ENCODE results near the gene RNF14. TPM values are rescaled to one million over a fixed set of nuclear protein-coding genes. Genes with fewer than 3 reads are reported as not detected.
A peak's percentile ranks its signal among the peaks of the same experiment; 100 is the strongest.

Gene RNF14
- total and polyA plus RNA-seq, 2 donors (not counting 1 experiment from before 2014, with no cell fraction given), result 10.5 to 26.6 TPM

- POLR2A ChIA-PET, result no interaction called here
- TF ChIP-seq CTCF (IDR thresholded peaks at IDR 0.05) (peak; percentile 90), EZH2 (IDR thresholded peaks at IDR 0.05; ENCODE audit: borderline replicate concordance, insufficient read depth, low read depth, low read length, poor library complexity, severe bottlenecking) (no peak)
- no peak overlapping the region for H3K27ac Mint-ChIP-seq
- CTCF ChIA-PET, result interaction anchor here (0.7 to 10.8 kb wide), 15 partner anchors 10 to 720 kb away, joined by 3 to 208 read pairs (median 4); partner anchors contain the start of genes GNPDA1 and RNF14
- H3K4me1 Mint-ChIP-seq, result no peaks in the 10 kb centered on the region
- H2AFZ ChIP-seq (ENCODE audit: insufficient read depth, low read depth, low read length, poor library complexity, severe bottlenecking), result no peak overlapping the region
- H3K79me2 ChIP-seq (ENCODE audit: control insufficient read depth, insufficient read depth, low read length), result peaks cover 10% of the 10 kb centered on the region
- H3K27me3 Mint-ChIP-seq, result no peaks in the 10 kb centered on the region
- no peak overlapping the region for H3K4me3 Mint-ChIP-seq
- peaks cover 3 to 40% of the 10 kb centered on the region in 2 experiments for H3K36me3 ChIP-seq (replicated peaks in 1 of 2; ENCODE audit: control extremely low read depth in 1 of 2, control insufficient read depth in 1 of 2, extremely low read depth in 1 of 2, insufficient read depth in 2 of 2, low read length in 1 of 2)
- peak; percentile 77 for DNase-seq
- no peak overlapping the region for H3K9ac ChIP-seq (ENCODE audit: low read length)
- H3K27ac ChIP-seq (ENCODE audit: low read length in 2 of 2), result no peak overlapping the region
- H3K4me2 ChIP-seq (replicated peaks; ENCODE audit: low read depth, low read length, poor library complexity, severe bottlenecking), result no peak overlapping the region
- no peaks in the 10 kb centered on the region for H3K9me3 ChIP-seq (ENCODE audit: control extremely low read depth in 1 of 3, control insufficient read depth in 2 of 3, insufficient read depth in 1 of 3, low read length in 2 of 3)
- ATAC-seq (ENCODE audit: low read depth), result peak; percentile 72
- no peaks in the 10 kb centered on the region for H3K27me3 ChIP-seq (replicated peaks in 1 of 4; ENCODE audit: control extremely low read depth in 1 of 4, control insufficient read depth in 3 of 4, insufficient read depth in 4 of 4, low read length in 3 of 4)
- no peaks in the 10 kb centered on the region for H3K9me3 Mint-ChIP-seq (ENCODE audit: insufficient read depth)
- peaks cover 19% of the 10 kb centered on the region for H4K20me1 ChIP-seq (ENCODE audit: control insufficient read depth, insufficient read depth, low read length, poor library complexity, severe bottlenecking)
- H3K4me1 ChIP-seq (ENCODE audit: control insufficient read depth in 2 of 2, insufficient read depth in 2 of 2, low read length in 2 of 2), result no peaks in the 10 kb centered on the region
- WGBS (ENCODE audit: insufficient coverage), result no CpG with 5 or more reads among the region's 2 CpGs
- H3K4me3 ChIP-seq (ENCODE audit: control extremely low read depth in 1 of 5, extremely low read depth in 1 of 5, insufficient read depth in 1 of 5, low read depth in 2 of 5, low read length in 4 of 5), result no peak overlapping the region
- intact Hi-C loops (cut with micrococcal nuclease), result loop anchor here (1.0 to 5.0 kb wide), 3 partner anchors 23 to 555 kb away; no protein-coding TSS in a partner anchor
Observed at GRCh38 chr5:141992349-141992963, 23.6 kb downstream of the RNF14 start.

- DNase-seq (no peak), ATAC-seq (ENCODE audit: low read depth) (no peak)
- Histone ChIP-seq H2AFZ (ENCODE audit: insufficient read depth, low read depth, low read length, poor library complexity, severe bottlenecking) (no peak overlapping the region), H3K4me3 (ENCODE audit: control extremely low read depth in 1 of 5, extremely low read depth in 1 of 5, insufficient read depth in 1 of 5, low read depth in 2 of 5, low read length in 4 of 5) (no peak overlapping the region), H3K9me3 (ENCODE audit: control extremely low read depth in 1 of 3, control insufficient read depth in 2 of 3, insufficient read depth in 1 of 3, low read length in 2 of 3) (no peaks in the 10 kb centered on the region), H3K9ac (ENCODE audit: low read length) (no peak overlapping the region), H4K20me1 (ENCODE audit: control insufficient read depth, insufficient read depth, low read length, poor library complexity, severe bottlenecking) (peaks cover 19% of the 10 kb centered on the region), H3K27ac (ENCODE audit: low read length in 2 of 2) (no peak overlapping the region), H3K36me3 (replicated peaks in 1 of 2; ENCODE audit: control extremely low read depth in 1 of 2, control insufficient read depth in 1 of 2, extremely low read depth in 1 of 2, insufficient read depth in 2 of 2, low read length in 1 of 2) (peaks cover 0 to 36% of the 10 kb centered on the region in 2 experiments), H3K79me2 (ENCODE audit: control insufficient read depth, insufficient read depth, low read length) (peaks cover 10% of the 10 kb centered on the region), H3K4me1 (ENCODE audit: control insufficient read depth in 2 of 2, insufficient read depth in 2 of 2, low read length in 2 of 2) (no peaks in the 10 kb centered on the region), H3K4me2 (replicated peaks; ENCODE audit: low read depth, low read length, poor library complexity, severe bottlenecking) (no peak overlapping the region), H3K27me3 (replicated peaks in 1 of 4; ENCODE audit: control extremely low read depth in 1 of 4, control insufficient read depth in 3 of 4, insufficient read depth in 4 of 4, low read length in 3 of 4) (no peaks in the 10 kb centered on the region)
- H3K27me3 Mint-ChIP-seq, result no peaks in the 10 kb centered on the region
- 65% methylated on average over 4 of the region's 4 CpGs for WGBS (ENCODE audit: insufficient coverage)
- TF ChIP-seq EZH2 (IDR thresholded peaks at IDR 0.05; ENCODE audit: borderline replicate concordance, insufficient read depth, low read depth, low read length, poor library complexity, severe bottlenecking), result no peak
- no peak for TF ChIP-seq CTCF (IDR thresholded peaks at IDR 0.05)
- ChIA-PET POLR2A (no interaction called here), CTCF (interaction anchor here (1.3 to 10.8 kb wide), 2 partner anchors 21 to 149 kb away, joined by 4 to 208 read pairs; no protein-coding TSS in a partner anchor)
- intact Hi-C loops (cut with micrococcal nuclease), result loop anchor here (5.0 kb wide), 1 partner anchor 553 kb away; no protein-coding TSS in a partner anchor
- H3K27ac Mint-ChIP-seq, result no peak overlapping the region
- no peak overlapping the region for H3K4me3 Mint-ChIP-seq
- no peaks in the 10 kb centered on the region for H3K9me3 Mint-ChIP-seq (ENCODE audit: insufficient read depth)
- no peaks in the 10 kb centered on the region for H3K4me1 Mint-ChIP-seq
Observed at GRCh38 chr5:141994511-141995136, 25.7 kb downstream of the RNF14 start.

All from B cell (primary cell).